PC-9 (cell line): ENCODE results near the gene COL27A1.

Source experiments
- CTCF ChIP-seq: fragments of 200-600 bp; sonication (generic); conservative IDR thresholded peaks from 2 replicates; pipeline ENCODE4 v1.6.1; 2017; ENCODE audit warnings: mixed run types, antibody characterized with exemption, mild to moderate bottlenecking, moderate library complexity
- EZH2 ChIP-seq: fragments of 200-600 bp; sonication (generic); IDR thresholded peaks from 2 replicates; pipeline ENCODE4 v1.8.0; 2017; ENCODE audit warnings: antibody characterized with exemption, low read depth

DNA sequence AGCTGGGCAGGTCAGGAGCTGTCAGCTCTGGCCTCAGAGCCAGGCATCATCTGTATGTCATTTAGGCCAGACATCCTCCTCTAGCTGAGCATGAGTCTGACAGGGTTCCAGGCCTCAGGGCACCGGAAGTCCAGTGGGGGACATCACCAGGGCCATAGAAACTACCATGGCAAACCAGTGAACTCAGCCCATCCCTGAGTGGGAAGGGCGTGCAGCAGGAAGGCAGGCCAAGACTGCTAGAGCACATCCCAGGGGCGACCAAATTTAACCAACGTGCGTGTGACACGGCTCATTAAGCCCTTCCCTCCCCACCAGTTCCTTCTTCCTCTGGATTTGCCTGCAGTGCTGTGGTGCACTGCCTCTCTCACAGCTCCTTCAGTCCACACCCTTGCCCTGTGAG, 75.9 kb downstream of the COL27A1 start:
- TF ChIP-seq CTCF: no peak
- TF ChIP-seq EZH2: no peak
